H54 (cell line): ENCODE data around the gene RNF19B.
"Not testable (repeated sequence)": the region's sequence is repeated elsewhere in the genome, so short reads cannot be mapped to it uniquely, and the experiment has no call there.

Experiments
- DNase-seq: peaks from one replicate; pipeline ENCODE4 v3.0.0; 2011; ENCODE audit warnings: low spot score, mixed read lengths; ENCODE audit not compliant: insufficient read length
- FAIRE-seq: peaks from 3 replicates; lab custom pipeline; 2011; peaks lifted over from hg19 to GRCh38; lab: Jason Lieb, UNC
- POLR2A ChIP-seq: IDR thresholded peaks from 2 replicates; pipeline ENCODE4 v1.6.1; 2011; ENCODE audit warnings: low read depth, mild to moderate bottlenecking, low read length

RNF19B gene

GRCh38 chr1:33003657-33004056 is 39.0 kb upstream of the RNF19B start:
- FAIRE-seq (no peak), DNase-seq (no peak)
- TF ChIP-seq POLR2A, result no peak

GRCh38 chr1:33002006-33002405 is 37.4 kb upstream of the RNF19B start:
- no peak for TF ChIP-seq POLR2A
- DNase-seq (no peak), FAIRE-seq (no peak)

GRCh38 chr1:33001282-33001681 is 36.7 kb upstream of the RNF19B start:
- FAIRE-seq, result no peak
- no peak for TF ChIP-seq POLR2A
- no peak for DNase-seq

- no peak for FAIRE-seq
- TF ChIP-seq POLR2A, result no peak
- no peak for DNase-seq
These were observed 35.9 kb upstream of the RNF19B start for GRCh38 chr1:33000427-33001026.

- no peak for FAIRE-seq
- no peak for DNase-seq
- TF ChIP-seq POLR2A, result no peak
These were observed 34.4 kb upstream of the RNF19B start for GRCh38 chr1:32998997-32999396.

GRCh38 chr1:32998064-32998463 is 33.5 kb upstream of the RNF19B start:
- no peak for TF ChIP-seq POLR2A
- DNase-seq, result no peak
- no peak for FAIRE-seq

- TF ChIP-seq POLR2A, result no peak
- no peak for FAIRE-seq
These were observed 32.8 kb upstream of the RNF19B start for GRCh38 chr1:32997381-32997891.

GRCh38 chr1:32993324-32993636 is 28.7 kb upstream of the RNF19B start:
- not testable (repeated sequence) for DNase-seq, FAIRE-seq

More at GRCh38 chr1:32997381-32997891, 32.8 kb upstream of the RNF19B start:
- DNase-seq, result peak; percentile 52

- peak; percentile 84 for DNase-seq
- TF ChIP-seq POLR2A, result no peak
These were observed 28.1 kb upstream of the RNF19B start for GRCh38 chr1:32992489-32993323.

GRCh38 chr1:32991819-32992488 is 27.3 kb upstream of the RNF19B start:
- DNase-seq (no peak), FAIRE-seq (no peak)
- no peak for TF ChIP-seq POLR2A

More at GRCh38 chr1:32992489-32993323, 28.1 kb upstream of the RNF19B start:
- FAIRE-seq, result peak; percentile 94

- no peak for TF ChIP-seq POLR2A
- DNase-seq, result no peak
- FAIRE-seq, result no peak
These were observed 26.8 kb upstream of the RNF19B start for GRCh38 chr1:32991386-32991785.

GRCh38 chr1:32990887-32991286 is 26.3 kb upstream of the RNF19B start:
- DNase-seq (no peak), FAIRE-seq (no peak)
- no peak for TF ChIP-seq POLR2A

GRCh38 chr1:32989160-32990050 is 24.8 kb upstream of the RNF19B start:
- DNase-seq (no peak), FAIRE-seq (peak; percentile 86)
- TF ChIP-seq POLR2A, result no peak
